HUES64 (cell line): ENCODE results near the gene TRIM13.

ENCODE experiments used
- H3K27ac ChIP-seq: 2 replicates; pipeline ENCODE4 v1.7.0; 2013; ENCODE audit warnings: low read depth, low read length, inconsistent platforms
- H3K27me3 ChIP-seq: 2 replicates; pipeline ENCODE4 v1.6.1; 2013; ENCODE audit warnings: mild to moderate bottlenecking, low read length; ENCODE audit not compliant: insufficient read depth
- H3K36me3 ChIP-seq: 2 replicates; pipeline ENCODE4 v1.6.1; 2013; ENCODE audit warnings: mild to moderate bottlenecking, low read length; ENCODE audit not compliant: insufficient read depth
- H3K4me1 ChIP-seq: 2 replicates; pipeline ENCODE4 v1.6.1; 2013; ENCODE audit warnings: mild to moderate bottlenecking, low read length, moderate library complexity; ENCODE audit not compliant: insufficient read depth
- H3K4me3 ChIP-seq: 2 replicates; pipeline ENCODE4 v1.5.1; 2013; ENCODE audit warnings: mild to moderate bottlenecking, low read length, moderate library complexity
- H3K9ac ChIP-seq: 2 replicates; pipeline ENCODE4 v1.6.1; 2013; ENCODE audit warnings: mild to moderate bottlenecking, low read depth, low read length
- H3K9me3 ChIP-seq: 2 replicates; pipeline ENCODE4 v1.6.1; 2013; ENCODE audit warnings: low read depth, low read length; ENCODE audit not compliant: insufficient read depth
- WGBS: fragments of 150-250, 120-280 bp; methylation state at CpG from one replicate; pipeline ENCODE4 v1.1.7; 2013; ENCODE audit warnings: missing lambda C conversion rate; 5-methylcytosine and 5-hydroxymethylcytosine counted together

The TRIM13 gene

GRCh38 chr13:49998714-49999624 is 2.1 kb downstream of the TRIM13 start:
- 73% methylated on average over 22 of the region's 22 CpGs for WGBS
- Histone ChIP-seq H3K36me3 (peaks cover 54% of the 10 kb centered on the region), H3K27ac (peak overlapping the region; percentile 99; the same call in 1 of the 2 replicates), H3K27me3 (peaks cover 13% of the 10 kb centered on the region), H3K4me3 (peak overlapping the region; percentile 76), H3K9ac (peak overlapping the region; percentile 73), H3K9me3 (no peaks in the 10 kb centered on the region), H3K4me1 (peaks cover 31% of the 10 kb centered on the region)

DNA sequence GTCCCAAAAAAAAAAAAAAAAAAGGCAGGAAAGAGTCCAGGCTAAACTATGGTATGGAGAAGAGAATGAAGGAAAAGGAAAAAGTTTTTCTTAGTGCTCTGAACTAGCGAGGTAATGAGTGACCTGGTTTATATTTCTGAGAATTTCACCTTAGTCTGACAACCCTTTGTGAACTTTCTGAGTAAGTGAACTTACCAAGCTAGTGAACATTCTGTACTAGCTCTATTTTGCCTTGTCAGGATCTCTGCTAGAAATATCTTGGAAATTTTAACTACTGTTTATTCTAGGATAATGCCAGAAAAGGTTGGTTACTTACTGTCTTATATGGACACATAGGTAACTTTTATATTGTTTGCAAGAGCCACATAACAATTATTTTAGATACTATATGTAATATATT is 4.4 kb downstream of the TRIM13 start:
- peaks cover 66% of the 10 kb centered on the region for H3K36me3 ChIP-seq
- H3K4me3 ChIP-seq = no peak overlapping the region
- no peak overlapping the region for H3K9ac ChIP-seq
- H3K27ac ChIP-seq = no peak overlapping the region
- H3K9me3 ChIP-seq = no peaks in the 10 kb centered on the region
- H3K4me1 ChIP-seq = peaks cover 25% of the 10 kb centered on the region
- H3K27me3 ChIP-seq = no peaks in the 10 kb centered on the region
- WGBS = 92% methylated on average over 1 of the region's 1 CpG

DNA sequence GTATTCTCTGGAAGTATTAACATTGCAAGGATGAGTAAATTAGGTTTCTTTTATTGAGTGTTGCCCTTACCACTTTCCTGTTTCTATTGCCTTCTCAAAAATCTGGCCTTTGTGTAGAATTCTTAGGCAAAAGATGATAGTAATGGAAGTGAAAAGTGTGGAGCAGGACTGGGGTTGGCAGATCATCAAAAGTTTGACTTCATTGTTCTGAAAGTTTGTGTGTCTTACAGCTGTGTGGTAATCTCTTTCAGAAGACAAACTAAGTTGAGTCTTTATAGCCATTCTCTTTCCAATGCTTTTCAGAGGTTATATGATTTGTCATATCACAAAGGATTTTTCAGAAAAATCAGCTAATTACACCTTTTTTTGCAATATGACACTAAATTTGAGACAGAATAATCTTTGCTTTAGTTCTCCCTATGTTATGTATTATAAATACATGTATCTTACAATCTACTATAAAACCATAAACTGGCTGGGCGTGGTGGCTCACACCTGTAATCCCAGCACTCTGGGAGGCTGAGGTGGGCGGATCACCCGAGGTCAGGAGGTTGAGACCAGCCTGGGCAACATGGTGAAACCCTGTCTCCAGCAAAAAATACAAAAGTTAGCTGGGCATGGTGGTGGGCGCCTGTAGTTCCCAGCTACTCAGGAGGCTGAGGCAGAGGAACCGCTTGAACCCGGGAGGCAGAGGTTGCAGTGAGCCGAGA is 9.7 kb downstream of the TRIM13 start:
- Histone ChIP-seq H3K27ac (no peak overlapping the region), H3K36me3 (peaks cover 71% of the 10 kb centered on the region), H3K9ac (no peak overlapping the region), H3K9me3 (no peaks in the 10 kb centered on the region), H3K4me3 (no peak overlapping the region), H3K4me1 (no peaks in the 10 kb centered on the region), H3K27me3 (no peaks in the 10 kb centered on the region)
- 95% methylated on average over 7 of the region's 7 CpGs for WGBS

GRCh38 chr13:50011461-50011860 is 14.6 kb downstream of the TRIM13 start:
- H3K4me1 ChIP-seq = peaks cover 20% of the 10 kb centered on the region
- H3K4me3 ChIP-seq = no peak overlapping the region
- H3K27ac ChIP-seq = no peak overlapping the region
- no CpG with 5 or more reads among the region's 1 CpG for WGBS
- H3K27me3 ChIP-seq = no peaks in the 10 kb centered on the region
- no peak overlapping the region for H3K9ac ChIP-seq
- peaks cover 60% of the 10 kb centered on the region for H3K36me3 ChIP-seq
- no peaks in the 10 kb centered on the region for H3K9me3 ChIP-seq

DNA sequence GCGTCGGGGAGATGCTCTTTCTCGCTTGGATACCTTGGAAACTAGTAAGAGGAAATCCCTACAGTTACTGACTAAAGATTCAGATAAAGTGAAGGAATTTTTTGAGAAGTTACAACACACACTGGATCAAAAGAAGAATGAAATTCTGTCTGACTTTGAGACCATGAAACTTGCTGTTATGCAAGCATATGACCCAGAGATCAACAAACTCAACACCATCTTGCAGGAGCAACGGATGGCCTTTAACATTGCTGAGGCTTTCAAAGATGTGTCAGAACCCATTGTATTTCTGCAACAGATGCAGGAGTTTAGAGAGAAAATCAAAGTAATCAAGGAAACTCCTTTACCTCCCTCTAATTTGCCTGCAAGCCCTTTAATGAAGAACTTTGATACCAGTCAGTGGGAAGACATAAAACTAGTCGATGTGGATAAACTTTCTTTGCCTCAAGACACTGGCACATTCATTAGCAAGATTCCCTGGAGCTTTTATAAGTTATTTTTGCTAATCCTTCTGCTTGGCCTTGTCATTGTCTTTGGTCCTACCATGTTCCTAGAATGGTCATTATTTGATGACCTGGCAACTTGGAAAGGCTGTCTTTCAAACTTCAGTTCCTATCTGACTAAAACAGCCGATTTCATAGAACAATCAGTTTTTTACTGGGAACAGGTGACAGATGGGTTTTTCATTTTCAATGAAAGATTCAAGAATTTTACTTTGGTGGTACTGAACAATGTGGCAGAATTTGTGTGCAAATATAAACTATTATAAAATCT is 15.7 kb downstream of the TRIM13 start:
- H3K9ac ChIP-seq = no peak overlapping the region
- H3K27ac ChIP-seq = no peak overlapping the region
- peaks cover 56% of the 10 kb centered on the region for H3K36me3 ChIP-seq
- H3K9me3 ChIP-seq = no peaks in the 10 kb centered on the region
- 97% methylated on average over 6 of the region's 6 CpGs for WGBS
- H3K4me1 ChIP-seq = peaks cover 25% of the 10 kb centered on the region
- no peak overlapping the region for H3K4me3 ChIP-seq
- no peaks in the 10 kb centered on the region for H3K27me3 ChIP-seq

DNA sequence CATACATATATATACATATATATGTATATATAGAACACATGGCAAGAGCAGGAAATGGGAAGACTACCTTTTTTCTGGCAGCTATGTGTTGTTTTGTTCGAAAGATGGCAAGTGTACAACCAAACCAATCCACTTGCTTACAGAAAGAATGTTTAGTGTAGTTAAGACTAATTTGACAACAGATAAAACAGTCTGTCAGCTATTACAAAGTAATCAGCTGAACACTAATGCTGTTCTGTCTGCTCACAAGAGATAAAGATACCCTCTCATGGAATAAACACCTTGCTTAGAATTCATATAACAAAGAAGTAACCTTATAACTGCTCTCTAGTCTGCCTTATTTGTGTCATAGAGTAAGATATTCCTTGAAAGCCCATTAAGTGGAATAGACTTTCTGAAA is 17.5 kb downstream of the TRIM13 start:
- no peaks in the 10 kb centered on the region for H3K27me3 ChIP-seq
- no peak overlapping the region for H3K9ac ChIP-seq
- H3K9me3 ChIP-seq = no peaks in the 10 kb centered on the region
- peaks cover 25% of the 10 kb centered on the region for H3K4me1 ChIP-seq
- H3K27ac ChIP-seq = peak overlapping the region; percentile 27; the same call in 1 of the 2 replicates
- peaks cover 46% of the 10 kb centered on the region for H3K36me3 ChIP-seq
- no peak overlapping the region for H3K4me3 ChIP-seq
- WGBS = no CpG with 5 or more reads among the region's 1 CpG

DNA sequence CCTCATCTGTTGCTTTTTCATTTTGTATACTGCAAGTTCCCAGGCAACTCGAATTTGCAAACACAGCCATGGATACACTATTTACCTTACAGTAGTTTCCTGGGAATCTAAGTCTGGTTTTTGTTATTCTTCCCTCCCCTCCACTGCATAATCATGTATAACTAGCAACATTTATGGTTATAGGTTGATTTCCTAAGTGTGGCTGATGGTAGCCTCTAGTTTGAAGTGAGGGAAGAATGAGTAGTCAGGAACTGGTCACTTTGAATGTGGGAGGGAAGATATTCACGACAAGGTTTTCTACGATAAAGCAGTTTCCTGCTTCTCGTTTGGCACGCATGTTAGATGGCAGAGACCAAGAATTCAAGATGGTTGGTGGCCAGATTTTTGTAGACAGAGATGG is 18.4 kb downstream of the TRIM13 start, which contains the start of gene KCNRG:
KCNRG (plus strand) TSS at position 187 of the 400 bp plus-strand sequence; CDS start at position 237, 50 bp downstream.
- Histone ChIP-seq H3K36me3 (peaks cover 39% of the 10 kb centered on the region), H3K9ac (no peak within 1 kb of the TSS), H3K27ac (peak within 1 kb of the TSS; percentile 88), H3K4me3 (no peak within 1 kb of the TSS), H3K4me1 (peaks cover 25% of the 10 kb centered on the region), H3K27me3 (no peaks in the 10 kb centered on the region), H3K9me3 (no peaks in the 10 kb centered on the region)
- WGBS = 62% methylated on average over 5 of the region's 5 CpGs

DNA sequence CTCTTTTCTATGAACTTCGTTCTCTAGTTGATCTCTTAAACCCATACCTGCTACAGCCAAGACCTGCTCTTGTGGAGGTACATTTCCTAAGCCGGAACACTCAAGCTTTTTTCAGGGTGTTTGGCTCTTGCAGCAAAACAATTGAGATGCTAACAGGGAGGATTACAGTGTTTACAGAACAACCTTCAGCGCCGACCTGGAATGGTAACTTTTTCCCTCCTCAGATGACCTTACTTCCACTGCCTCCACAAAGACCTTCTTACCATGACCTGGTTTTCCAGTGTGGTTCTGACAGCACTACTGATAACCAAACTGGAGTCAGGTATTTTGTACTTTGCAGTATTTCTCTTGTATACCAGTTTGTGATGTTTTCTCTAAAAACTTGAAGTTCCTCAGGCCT is 18.9 kb downstream of the TRIM13 start:
- peaks cover 25% of the 10 kb centered on the region for H3K4me1 ChIP-seq
- no peaks in the 10 kb centered on the region for H3K9me3 ChIP-seq
- WGBS = 27% methylated on average over 4 of the region's 4 CpGs
- no peaks in the 10 kb centered on the region for H3K27me3 ChIP-seq
- H3K4me3 ChIP-seq = no peak overlapping the region
- peak overlapping the region; percentile 88 for H3K27ac ChIP-seq
- no peak overlapping the region for H3K9ac ChIP-seq
- H3K36me3 ChIP-seq = peaks cover 35% of the 10 kb centered on the region

- no peaks in the 10 kb centered on the region for H3K27me3 ChIP-seq
- H3K9me3 ChIP-seq = no peaks in the 10 kb centered on the region
- 91% methylated on average over 2 of the region's 2 CpGs for WGBS
- H3K27ac ChIP-seq = peak overlapping the region; percentile 88; the same call in 1 of the 2 replicates
- no peak overlapping the region for H3K4me3 ChIP-seq
- H3K9ac ChIP-seq = no peak overlapping the region
- H3K36me3 ChIP-seq = peaks cover 28% of the 10 kb centered on the region
- peaks cover 25% of the 10 kb centered on the region for H3K4me1 ChIP-seq
Measured at GRCh38 chr13:50016444-50016843, 19.6 kb downstream of the TRIM13 start.

DNA sequence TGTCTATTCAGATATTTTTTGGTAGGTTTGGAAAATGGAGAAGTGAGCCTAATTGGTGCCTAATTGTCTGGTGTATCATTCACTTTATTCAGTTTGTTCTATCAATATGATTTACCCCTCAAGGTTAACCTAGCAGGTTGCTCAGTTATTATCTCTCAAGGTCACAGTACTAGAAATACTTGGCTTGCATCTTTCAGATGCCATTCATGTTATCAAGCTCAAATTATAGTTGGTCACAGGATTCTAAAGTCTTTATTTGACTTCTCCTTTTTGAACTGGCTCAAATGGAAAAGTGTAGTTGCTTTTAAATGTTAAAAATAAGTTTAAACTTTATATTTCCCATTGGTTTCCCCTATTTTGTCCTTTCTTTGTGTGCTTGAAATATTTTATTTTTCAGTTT is 21.0 kb downstream of the TRIM13 start:
- H3K4me3 ChIP-seq = no peak overlapping the region
- peaks cover 14% of the 10 kb centered on the region for H3K36me3 ChIP-seq
- no peaks in the 10 kb centered on the region for H3K27me3 ChIP-seq
- no peak overlapping the region for H3K27ac ChIP-seq
- H3K9ac ChIP-seq = no peak overlapping the region
- H3K4me1 ChIP-seq = peaks cover 25% of the 10 kb centered on the region
- no peaks in the 10 kb centered on the region for H3K9me3 ChIP-seq
